Keratinocyte (primary cell): ENCODE results near the gene UBE2C. TPM values are rescaled to one million over a fixed set of nuclear protein-coding genes. Genes with fewer than 3 reads are reported as not detected.

Source experiments
- DNase-seq: peaks from one replicate; pipeline ENCODE4 v3.0.0-alpha.2; 2011; ENCODE audit warnings: low read depth, missing footprints, low spot score
- FAIRE-seq: peaks from 2 replicates; lab custom pipeline; 2011; peaks lifted over from hg19 to GRCh38; lab: Jason Lieb, UNC
- H2AFZ ChIP-seq: 2 replicates; pipeline ENCODE4 v1.6.0; 2012; ENCODE audit warnings: low read length, control low read depth, inconsistent platforms; ENCODE audit not compliant: control insufficient read depth
- H3K27ac ChIP-seq: 2 replicates; pipeline ENCODE4 v1.5.1; 2011; ENCODE audit warnings: low read length; ENCODE audit not compliant: control insufficient read depth, insufficient read depth
- H3K27me3 ChIP-seq: 3 replicates; pipeline ENCODE4 v1.6.0; 2011; ENCODE audit warnings: low read length; ENCODE audit not compliant: control insufficient read depth, insufficient read depth; ENCODE audit errors: extremely low read depth
- H3K36me3 ChIP-seq, 2 experiments: 2 replicates in 1 of 2; 3 replicates in 1 of 2; pipeline ENCODE4 v1.5.1; 2011; ENCODE audit warnings: low read length in 2 of 2, mild to moderate bottlenecking in 1 of 2; ENCODE audit not compliant: control insufficient read depth in 2 of 2, insufficient read depth in 2 of 2; ENCODE audit errors: extremely low read depth in 1 of 2
- H3K4me1 ChIP-seq: 3 replicates; pipeline ENCODE4 v1.5.1; 2011; ENCODE audit warnings: low read length; ENCODE audit not compliant: control insufficient read depth, insufficient read depth; ENCODE audit errors: extremely low read depth
- H3K4me2 ChIP-seq: 3 replicates; pipeline ENCODE4 v1.6.0; 2011; ENCODE audit warnings: low read depth, low read length; ENCODE audit not compliant: control insufficient read depth, insufficient read depth; ENCODE audit errors: extremely low read depth
- H3K4me3 ChIP-seq, 3 experiments: fragments of 200-600 bp in 1 of 3; sonication (generic) in 1 of 3; 2 replicates in 2 of 3; 3 replicates in 1 of 3; pipeline ENCODE4 v1.5.1; 2011 to 2016; ENCODE audit warnings: low read length in 3 of 3, mild to moderate bottlenecking in 3 of 3, control low read depth in 2 of 3, inconsistent platforms in 1 of 3, low read depth in 1 of 3, mixed read lengths in 1 of 3, mixed run types in 1 of 3, moderate library complexity in 1 of 3; ENCODE audit not compliant: control insufficient read depth in 2 of 3, insufficient read depth in 2 of 3; ENCODE audit errors: extremely low read depth in 1 of 3
- H3K79me2 ChIP-seq: 2 replicates; pipeline ENCODE4 v1.6.0; 2012; ENCODE audit warnings: low read length; ENCODE audit not compliant: control insufficient read depth, insufficient read depth
- H3K9ac ChIP-seq: 3 replicates; pipeline ENCODE4 v1.6.0; 2011; ENCODE audit warnings: low read length; ENCODE audit not compliant: control insufficient read depth, insufficient read depth; ENCODE audit errors: extremely low read depth
- H3K9me1 ChIP-seq: 3 replicates; pipeline ENCODE4 v1.6.0; 2011; ENCODE audit warnings: low read length; ENCODE audit not compliant: control insufficient read depth, insufficient read depth; ENCODE audit errors: extremely low read depth
- H3K9me3 ChIP-seq: 2 replicates; pipeline ENCODE4 v1.5.1; 2012; ENCODE audit warnings: low read depth, low read length; ENCODE audit not compliant: control insufficient read depth
- H4K20me1 ChIP-seq: 3 replicates; pipeline ENCODE4 v1.6.0; 2011; ENCODE audit warnings: low read length; ENCODE audit not compliant: control insufficient read depth, insufficient read depth; ENCODE audit errors: extremely low read depth
- EZH2 ChIP-seq: IDR thresholded peaks from one replicate; pipeline ENCODE4 v1.6.1; 2012; ENCODE audit warnings: inconsistent platforms, mild to moderate bottlenecking, low read length, moderate library complexity
- dilution Hi-C: fragments of 300-500 bp; cut with MboI; formaldehyde crosslinking; loops from one replicate; pipeline ENCODE4 v1.7.0; 2020; ENCODE audit warnings: low sequenced_read_pairs; ENCODE audit not compliant: extremely low pct_ligation_motif_present
- polyA plus RNA-seq, 5 experiments: library from polyadenylated mRNA; depleted of rRNA in 3 of 5; stranded (reverse) in 3 of 5; stranded (forward) in 1 of 5; unstranded in 1 of 5; fragments of >200 nt; gene quantifications; 1 replicate in 1 of 5; 2 replicates in 3 of 5; 3 replicates in 1 of 5; pipeline versions ENCODE4 v1.2.1 to v1.2.3, GENCODE V29; 2011 to 2012; ENCODE audit warnings: missing spikeins in 2 of 5, low read depth in 1 of 5, low replicate concordance in 1 of 5
- TF ChIP-seq, protein P1 (sequence below), 3 experiments: IDR thresholded peaks in 1 of 3; conservative IDR thresholded peaks in 1 of 3; optimal IDR thresholded peaks in 1 of 3; 2 replicates in 2 of 3; 3 replicates in 1 of 3; pipeline versions ENCODE3 to v1.5.1; 2011; ENCODE audit warnings: low read length in 3 of 3, mild to moderate bottlenecking in 3 of 3, moderate library complexity in 2 of 3, control low read depth in 1 of 3, inconsistent platforms in 1 of 3; ENCODE audit not compliant: insufficient read depth in 2 of 3; ENCODE audit errors: extremely low read depth in 1 of 3

The UBE2C gene
- polyA plus RNA-seq, 1 donor (not counting 4 experiments of a cell fraction or from before 2014, with no cell fraction given) = 46.6 TPM

DNA sequence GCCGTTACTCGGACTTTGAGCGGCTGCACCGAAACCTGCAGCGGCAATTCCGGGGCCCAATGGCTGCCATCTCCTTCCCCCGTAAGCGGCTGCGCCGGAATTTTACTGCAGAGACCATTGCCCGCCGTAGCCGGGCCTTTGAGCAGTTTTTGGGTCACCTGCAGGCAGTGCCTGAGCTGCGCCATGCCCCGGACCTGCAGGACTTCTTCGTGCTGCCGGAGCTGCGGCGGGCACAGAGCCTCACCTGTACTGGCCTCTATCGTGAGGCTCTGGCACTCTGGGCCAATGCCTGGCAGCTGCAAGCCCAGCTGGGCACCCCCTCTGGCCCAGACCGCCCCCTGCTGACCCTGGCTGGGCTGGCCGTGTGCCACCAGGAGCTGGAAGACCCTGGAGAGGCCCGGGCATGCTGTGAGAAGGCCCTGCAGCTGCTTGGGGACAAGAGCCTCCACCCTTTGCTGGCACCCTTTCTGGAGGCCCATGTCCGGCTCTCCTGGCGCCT is 28.3 kb downstream of the UBE2C start:
- H3K4me2 ChIP-seq = no peak overlapping the region
- no peak for TF ChIP-seq EZH2
- TF ChIP-seq, protein P1, sequence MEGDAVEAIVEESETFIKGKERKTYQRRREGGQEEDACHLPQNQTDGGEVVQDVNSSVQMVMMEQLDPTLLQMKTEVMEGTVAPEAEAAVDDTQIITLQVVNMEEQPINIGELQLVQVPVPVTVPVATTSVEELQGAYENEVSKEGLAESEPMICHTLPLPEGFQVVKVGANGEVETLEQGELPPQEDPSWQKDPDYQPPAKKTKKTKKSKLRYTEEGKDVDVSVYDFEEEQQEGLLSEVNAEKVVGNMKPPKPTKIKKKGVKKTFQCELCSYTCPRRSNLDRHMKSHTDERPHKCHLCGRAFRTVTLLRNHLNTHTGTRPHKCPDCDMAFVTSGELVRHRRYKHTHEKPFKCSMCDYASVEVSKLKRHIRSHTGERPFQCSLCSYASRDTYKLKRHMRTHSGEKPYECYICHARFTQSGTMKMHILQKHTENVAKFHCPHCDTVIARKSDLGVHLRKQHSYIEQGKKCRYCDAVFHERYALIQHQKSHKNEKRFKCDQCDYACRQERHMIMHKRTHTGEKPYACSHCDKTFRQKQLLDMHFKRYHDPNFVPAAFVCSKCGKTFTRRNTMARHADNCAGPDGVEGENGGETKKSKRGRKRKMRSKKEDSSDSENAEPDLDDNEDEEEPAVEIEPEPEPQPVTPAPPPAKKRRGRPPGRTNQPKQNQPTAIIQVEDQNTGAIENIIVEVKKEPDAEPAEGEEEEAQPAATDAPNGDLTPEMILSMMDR (optimal IDR thresholded peaks at IDR 0.05 in 1 of 3, IDR thresholded peaks at IDR 0.05 in 1 of 3, conservative IDR thresholded peaks at IDR 0.05 in 1 of 3; ENCODE audit: extremely low read depth in 1 of 3, insufficient read depth in 2 of 3, low read length in 3 of 3) = no peak
- H3K9me3 ChIP-seq = no peaks in the 10 kb centered on the region
- no peak for FAIRE-seq
- DNase-seq = no peak
- no peak overlapping the region for H3K4me3 ChIP-seq
- peaks cover 17 to 20% of the 10 kb centered on the region in 2 experiments for H3K36me3 ChIP-seq
- peaks cover 2% of the 10 kb centered on the region for H3K4me1 ChIP-seq
- H3K9ac ChIP-seq = no peak overlapping the region
- no peaks in the 10 kb centered on the region for H3K27me3 ChIP-seq
- H2AFZ ChIP-seq = no peak overlapping the region
- no peaks in the 10 kb centered on the region for H3K9me1 ChIP-seq
- no peak overlapping the region for H3K27ac ChIP-seq
- H4K20me1 ChIP-seq = no peaks in the 10 kb centered on the region
- H3K79me2 ChIP-seq = no peaks in the 10 kb centered on the region
- dilution Hi-C loops = no loop called here

DNA sequence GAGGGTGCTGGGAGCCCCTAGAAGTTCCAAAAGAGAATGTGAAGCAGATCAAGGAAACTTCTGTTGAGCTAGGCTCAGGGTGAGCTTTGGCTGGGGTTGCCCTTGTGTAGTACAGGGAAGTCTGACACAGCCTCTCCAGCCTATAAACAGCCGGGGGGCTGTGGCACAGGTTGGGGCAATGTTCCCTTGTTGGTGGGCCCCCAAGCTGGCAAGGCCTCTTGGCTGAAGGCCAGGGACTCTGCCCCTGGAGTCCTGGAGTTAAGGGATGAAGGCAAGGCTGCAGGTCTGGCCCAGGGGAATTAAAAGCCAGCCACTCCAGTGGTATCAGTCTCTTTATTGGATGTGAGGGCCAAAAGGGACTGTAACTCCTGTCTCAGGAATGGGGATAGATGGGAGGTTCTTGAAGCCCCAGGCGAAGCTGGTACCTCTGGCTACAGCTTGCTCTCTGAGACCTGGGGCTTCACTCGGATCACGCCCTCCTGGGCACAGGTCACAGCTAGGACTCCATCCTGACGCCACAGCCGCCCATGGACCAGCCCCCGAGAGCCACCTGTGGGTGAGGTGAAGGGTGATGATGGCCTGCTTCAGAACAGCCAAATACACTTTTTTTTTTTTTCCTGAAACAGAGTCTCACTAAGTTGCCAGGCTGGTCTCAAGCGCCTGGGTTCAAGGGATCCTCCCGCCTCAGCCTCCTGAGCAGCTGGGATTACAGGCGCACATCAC is 29.1 kb downstream of the UBE2C start:
- H3K27ac ChIP-seq = no peak overlapping the region
- FAIRE-seq = no peak

More for the DNA sequence above, 29.1 kb downstream of the UBE2C start:
- dilution Hi-C loops = no loop called here
- H3K4me3 ChIP-seq = no peak overlapping the region
- no peak overlapping the region for H2AFZ ChIP-seq
- no peak overlapping the region for H3K9ac ChIP-seq
- DNase-seq = no peak
- no peaks in the 10 kb centered on the region for H3K27me3 ChIP-seq
- H3K36me3 ChIP-seq = peaks cover 17 to 23% of the 10 kb centered on the region in 2 experiments
- TF ChIP-seq, protein P1 (optimal IDR thresholded peaks at IDR 0.05 in 1 of 3, IDR thresholded peaks at IDR 0.05 in 1 of 3, conservative IDR thresholded peaks at IDR 0.05 in 1 of 3; ENCODE audit: extremely low read depth in 1 of 3, insufficient read depth in 2 of 3, low read length in 3 of 3) = no peak
- TF ChIP-seq EZH2 = no peak
- H3K4me2 ChIP-seq = no peak overlapping the region
- no peaks in the 10 kb centered on the region for H3K9me1 ChIP-seq
- no peaks in the 10 kb centered on the region for H3K79me2 ChIP-seq
- no peaks in the 10 kb centered on the region for H3K4me1 ChIP-seq
- no peaks in the 10 kb centered on the region for H4K20me1 ChIP-seq
- no peaks in the 10 kb centered on the region for H3K9me3 ChIP-seq
